Fibroblast of pulmonary artery (primary cell): ENCODE measurements around the gene UST.

Experiments
- DNase-seq: peaks from one replicate; pipeline ENCODE4 v3.0.0-alpha.2; 2010; ENCODE audit warnings: low read depth
- H3K4me3 ChIP-seq: replicated peaks from 2 replicates; pipeline ENCODE4 v1.5.1; 2011; ENCODE audit warnings: low read depth, mild to moderate bottlenecking, control low read depth, low read length, moderate library complexity
- TF ChIP-seq, protein P1 (sequence below): IDR thresholded peaks from 2 replicates; pipeline ENCODE4 v1.5.1; 2011; ENCODE audit warnings: mild to moderate bottlenecking, control low read depth, low read length, inconsistent platforms; ENCODE audit errors: missing control alignments

UST gene

DNA sequence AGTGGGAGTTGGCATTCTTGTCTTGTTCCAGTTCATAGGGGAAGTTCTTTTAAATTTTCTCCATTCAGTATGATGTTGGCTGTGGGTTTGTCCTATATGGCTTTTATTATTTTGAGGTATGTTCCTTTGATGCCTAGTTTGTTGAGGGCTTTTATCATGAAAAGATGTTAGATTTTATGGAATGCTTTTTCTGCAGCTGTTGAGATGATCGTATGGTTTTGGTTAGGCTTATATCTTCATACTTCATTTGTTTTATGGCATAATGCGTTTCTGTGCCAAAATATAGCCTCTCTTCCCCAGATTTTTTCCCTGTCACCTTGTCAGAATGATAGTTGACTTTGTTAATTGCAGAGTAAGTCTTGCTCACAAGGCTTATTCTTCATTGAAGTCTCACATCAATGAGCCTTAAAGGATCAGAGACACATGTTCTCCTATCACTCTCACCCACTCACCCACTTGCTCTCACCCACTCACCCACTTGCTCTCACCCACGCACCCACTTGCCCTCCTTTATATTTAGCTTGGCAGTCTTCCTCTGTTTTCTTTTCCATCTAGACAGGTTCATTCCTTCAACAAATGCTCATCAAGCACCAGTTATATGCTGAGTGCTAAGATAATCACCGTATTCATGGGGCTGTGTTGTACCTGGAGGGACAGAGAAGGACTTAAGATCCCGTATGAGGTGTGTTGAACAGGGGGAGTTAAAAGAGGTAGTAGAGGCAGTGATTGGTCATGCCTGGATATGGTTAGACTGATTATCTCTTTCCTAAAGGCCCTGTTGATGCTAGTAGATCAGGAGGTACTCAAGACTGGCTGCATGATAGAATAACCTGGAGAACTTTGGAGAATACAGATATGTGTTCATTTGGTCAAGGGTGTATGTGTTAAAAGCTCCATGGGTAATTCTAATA, 19.3 kb downstream of the UST start:
- TF ChIP-seq, protein P1, sequence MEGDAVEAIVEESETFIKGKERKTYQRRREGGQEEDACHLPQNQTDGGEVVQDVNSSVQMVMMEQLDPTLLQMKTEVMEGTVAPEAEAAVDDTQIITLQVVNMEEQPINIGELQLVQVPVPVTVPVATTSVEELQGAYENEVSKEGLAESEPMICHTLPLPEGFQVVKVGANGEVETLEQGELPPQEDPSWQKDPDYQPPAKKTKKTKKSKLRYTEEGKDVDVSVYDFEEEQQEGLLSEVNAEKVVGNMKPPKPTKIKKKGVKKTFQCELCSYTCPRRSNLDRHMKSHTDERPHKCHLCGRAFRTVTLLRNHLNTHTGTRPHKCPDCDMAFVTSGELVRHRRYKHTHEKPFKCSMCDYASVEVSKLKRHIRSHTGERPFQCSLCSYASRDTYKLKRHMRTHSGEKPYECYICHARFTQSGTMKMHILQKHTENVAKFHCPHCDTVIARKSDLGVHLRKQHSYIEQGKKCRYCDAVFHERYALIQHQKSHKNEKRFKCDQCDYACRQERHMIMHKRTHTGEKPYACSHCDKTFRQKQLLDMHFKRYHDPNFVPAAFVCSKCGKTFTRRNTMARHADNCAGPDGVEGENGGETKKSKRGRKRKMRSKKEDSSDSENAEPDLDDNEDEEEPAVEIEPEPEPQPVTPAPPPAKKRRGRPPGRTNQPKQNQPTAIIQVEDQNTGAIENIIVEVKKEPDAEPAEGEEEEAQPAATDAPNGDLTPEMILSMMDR: no peak
- DNase-seq: no peak
- no peak overlapping the region for H3K4me3 ChIP-seq

DNA sequence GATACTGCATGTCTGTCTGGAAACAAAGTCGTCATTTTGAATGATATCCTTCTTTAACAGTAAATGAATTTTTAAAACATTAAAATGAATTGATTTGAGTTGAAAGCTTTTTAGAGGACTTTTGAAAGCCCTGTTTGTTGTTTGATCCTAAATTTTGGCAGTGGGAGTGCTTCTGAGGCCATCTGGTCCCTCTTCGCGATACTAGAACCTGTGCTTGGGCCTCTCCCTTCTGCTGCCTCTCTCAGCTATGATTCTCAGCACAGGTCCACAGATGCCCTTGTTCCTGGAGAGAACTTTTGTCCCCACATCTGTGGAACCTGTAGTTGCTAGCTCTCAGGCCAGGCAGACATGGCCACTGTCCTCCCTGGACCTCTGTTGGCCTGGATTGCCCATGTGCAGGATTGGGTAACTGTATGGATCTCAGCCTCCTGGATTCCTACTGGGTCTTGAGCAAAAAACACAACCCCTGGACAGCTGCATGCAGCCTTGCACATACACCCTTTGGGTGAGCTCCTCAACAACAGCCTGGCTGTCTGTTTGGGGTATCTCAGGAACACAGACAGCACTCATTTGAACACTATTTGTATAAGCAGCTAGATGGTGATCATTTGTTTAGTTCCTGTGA, 21.9 kb downstream of the UST start:
- no peak overlapping the region for H3K4me3 ChIP-seq
- TF ChIP-seq, protein P1: no peak
- DNase-seq: no peak

DNA sequence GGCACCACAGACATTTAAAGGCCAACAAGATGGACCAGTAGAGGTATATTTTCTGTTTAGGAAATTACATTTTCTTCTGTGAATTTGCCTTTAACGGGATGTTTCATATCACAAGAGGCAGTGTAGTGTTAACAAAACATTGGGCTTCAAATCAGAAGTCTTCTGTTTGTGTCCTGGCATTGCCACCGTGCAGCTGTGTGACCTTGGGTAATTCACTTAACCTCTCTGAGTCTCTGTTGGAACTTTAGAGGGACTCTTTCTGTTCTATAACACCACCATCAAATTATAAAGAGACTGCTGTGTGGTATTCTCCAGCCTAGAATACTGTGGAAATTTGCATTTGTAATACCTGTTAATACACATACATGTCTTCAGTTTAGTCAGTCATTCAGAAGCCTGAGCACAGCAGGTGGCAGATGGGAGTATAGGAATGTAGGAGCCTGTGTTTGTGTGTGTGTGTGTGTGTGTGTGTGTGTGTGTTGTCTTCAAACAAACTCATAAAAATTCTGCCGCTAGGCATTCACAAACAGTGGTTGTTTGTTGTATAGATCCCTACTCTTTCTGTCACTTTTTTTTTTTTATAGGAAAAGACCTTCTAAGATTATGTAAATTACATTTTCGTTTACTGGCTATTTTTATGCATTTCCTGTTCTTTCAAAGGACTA, 22.6 kb downstream of the UST start:
- TF ChIP-seq, protein P1: no peak
- DNase-seq: no peak
- H3K4me3 ChIP-seq: no peak overlapping the region

DNA sequence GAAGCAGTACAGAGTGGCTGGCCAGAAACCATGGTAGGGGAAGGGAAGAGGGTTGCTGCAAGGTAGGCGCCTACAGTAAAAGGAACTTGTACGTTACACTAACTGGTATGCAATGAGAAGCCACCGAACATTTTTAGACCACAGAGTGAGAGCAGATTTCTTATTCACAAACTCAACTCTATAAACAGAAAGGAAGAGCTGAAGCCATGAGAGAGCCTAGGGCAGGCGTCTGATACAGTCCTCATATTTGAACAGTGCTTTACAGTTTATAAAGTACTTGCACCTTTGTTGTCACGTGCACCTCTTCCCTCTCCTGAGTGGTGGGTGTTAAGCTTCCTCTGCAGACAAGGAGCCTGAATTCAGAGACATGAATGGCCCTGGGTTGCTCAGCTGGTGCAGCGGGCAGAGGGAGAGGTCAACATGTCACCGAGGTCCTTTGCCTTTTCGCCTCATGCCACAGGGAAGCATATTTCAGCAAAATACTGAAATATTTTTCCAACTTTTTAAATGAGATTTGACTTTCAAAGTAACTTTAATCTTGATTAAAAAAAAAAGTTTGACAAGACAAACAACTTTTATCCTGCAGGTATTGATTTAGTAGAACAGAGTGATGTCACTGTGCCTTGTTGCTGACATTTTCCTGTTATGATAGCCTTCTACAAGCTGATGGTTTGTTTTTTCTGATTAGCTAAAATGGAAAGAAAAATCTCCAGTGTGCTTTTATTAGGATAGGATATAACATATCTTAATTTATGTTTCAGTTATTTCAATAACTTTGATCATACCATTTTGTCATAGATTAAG, 23.8 kb downstream of the UST start:
- no peak overlapping the region for H3K4me3 ChIP-seq
- DNase-seq: no peak
- TF ChIP-seq, protein P1: no peak

DNA sequence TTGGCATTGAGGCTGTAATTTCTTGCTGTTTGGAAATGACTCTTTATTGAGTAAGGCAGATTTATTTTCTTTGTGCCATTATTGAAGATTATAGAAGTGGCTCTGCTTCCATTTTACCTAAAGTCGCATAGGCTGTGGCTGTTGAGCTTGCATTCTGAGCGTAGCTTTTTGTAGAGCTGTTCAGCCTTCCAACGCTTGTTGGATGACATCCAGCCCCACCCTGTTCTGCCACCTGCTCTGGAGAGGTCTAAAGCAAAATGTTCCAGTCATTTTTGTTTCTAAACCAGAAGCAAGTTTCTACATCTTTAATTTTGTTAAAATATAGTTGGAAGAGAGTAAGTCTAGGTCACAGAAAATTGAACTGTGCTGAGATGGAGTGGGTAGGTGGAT, 24.4 kb downstream of the UST start:
- no peak overlapping the region for H3K4me3 ChIP-seq
- DNase-seq: no peak
- TF ChIP-seq, protein P1: no peak

DNA sequence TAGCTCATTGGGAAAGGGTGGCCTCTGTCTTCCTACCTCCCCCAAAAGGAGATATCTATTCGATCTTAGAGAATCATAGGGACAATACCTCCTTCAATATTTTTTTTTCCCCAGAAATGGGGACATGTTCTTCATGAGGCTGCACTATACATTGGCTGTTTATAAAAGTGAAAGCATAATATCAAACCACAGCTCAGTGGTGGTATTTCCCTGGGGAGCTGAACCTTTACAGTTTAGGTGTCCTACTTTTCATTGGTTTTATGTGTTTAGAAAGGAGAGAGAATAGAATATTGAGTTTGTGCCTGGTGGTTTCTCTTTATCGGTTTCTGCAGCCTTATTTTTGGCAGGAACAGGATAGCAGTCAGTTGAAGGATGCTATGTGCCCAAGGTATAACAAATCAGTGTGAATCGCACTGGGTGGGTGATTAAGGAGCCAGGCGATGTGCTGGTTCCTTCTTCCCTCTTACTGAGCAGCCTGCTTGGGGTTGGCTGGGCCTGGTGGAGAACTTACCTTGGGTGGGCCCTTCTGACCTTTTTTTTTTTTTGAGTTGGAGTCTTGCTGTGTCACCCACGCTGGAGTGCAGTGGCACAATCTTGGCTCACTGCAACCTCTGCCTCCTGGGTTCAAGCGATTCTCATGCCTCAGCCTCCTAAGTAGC, 25.2 kb downstream of the UST start:
- DNase-seq: no peak
- no peak overlapping the region for H3K4me3 ChIP-seq
- TF ChIP-seq, protein P1: no peak
